ENCODE measurements around the gene MFAP3. TPM values are rescaled to one million over a fixed set of nuclear protein-coding genes. Genes with fewer than 3 reads are reported as not detected.
A peak's percentile ranks its signal among the peaks of the same experiment; 100 is the strongest.
"Not testable (repeated sequence)": the region's sequence is repeated elsewhere in the genome, so short reads cannot be mapped to it uniquely, and the experiment has no call there.

The MFAP3 gene
- total and polyA plus RNA-seq, 7 donors, result 8.2 to 45.5 (median 23.0) TPM

GRCh38 chr5:154060606-154061005 lies 21.8 kb downstream of the MFAP3 start:
- H3K4me1 ChIP-seq, result peaks cover 12% of the 10 kb centered on the region
- intact Hi-C loops (cut with DNase I), result no loop called here
- H3K9me3 ChIP-seq, result no peaks in the 10 kb centered on the region
- H3K36me3 ChIP-seq (ENCODE audit: insufficient read depth in 1 of 2, low read depth in 1 of 2), result no peaks in the 10 kb centered on the region
- ATAC-seq (no peak), DNase-seq (no peak)
- H3K27me3 ChIP-seq (ENCODE audit: insufficient read depth in 3 of 3, low read length in 2 of 3), result no peaks in the 10 kb centered on the region
- TF ChIP-seq CTCF (IDR thresholded peaks at IDR 0.05), result no peak
- no peak overlapping the region for H3K27ac ChIP-seq
- 88 to 94% (median 89%) methylated on average over 3 of the region's 3 CpGs for WGBS, 3 donors
- H3K4me3 ChIP-seq, result no peak overlapping the region

- TF ChIP-seq CTCF (IDR thresholded peaks at IDR 0.05), result no peak
- Histone ChIP-seq H3K9me3 (no peaks in the 10 kb centered on the region), H3K4me3 (no peak overlapping the region), H3K27ac (no peak overlapping the region), H3K36me3 (ENCODE audit: insufficient read depth in 1 of 2, low read depth in 1 of 2) (no peaks in the 10 kb centered on the region), H3K27me3 (ENCODE audit: insufficient read depth in 3 of 3, low read length in 2 of 3) (no peaks in the 10 kb centered on the region), H3K4me1 (peaks cover 7% of the 10 kb centered on the region)
- no peak for ATAC-seq
- intact Hi-C loops (cut with DNase I), result no loop called here
- no peak for DNase-seq
Observed at GRCh38 chr5:154063372-154063771, 24.6 kb downstream of the MFAP3 start.

- no peak for TF ChIP-seq CTCF (IDR thresholded peaks at IDR 0.05)
- Histone ChIP-seq H3K4me3 (no peak overlapping the region), H3K27ac (no peak overlapping the region), H3K4me1 (no peaks in the 10 kb centered on the region), H3K9me3 (no peaks in the 10 kb centered on the region), H3K36me3 (ENCODE audit: insufficient read depth in 1 of 2, low read depth in 1 of 2) (no peaks in the 10 kb centered on the region), H3K27me3 (ENCODE audit: insufficient read depth in 3 of 3, low read length in 2 of 3) (no peaks in the 10 kb centered on the region)
- DNase-seq (no peak), ATAC-seq (no peak)
- intact Hi-C loops (cut with DNase I), result no loop called here
Observed at GRCh38 chr5:154065971-154066370, 27.2 kb downstream of the MFAP3 start.

- not testable (repeated sequence) for DNase-seq; H3K36me3 ChIP-seq (ENCODE audit: insufficient read depth in 1 of 2, low read depth in 1 of 2); H3K4me3 ChIP-seq; H3K9me3 ChIP-seq; ATAC-seq; H3K27ac ChIP-seq; H3K27me3 ChIP-seq (ENCODE audit: insufficient read depth in 3 of 3, low read length in 2 of 3); H3K4me1 ChIP-seq
- WGBS, 3 donors, result 90 to 91% (median 90%) methylated on average over 5 of the region's 5 CpGs
- intact Hi-C loops (cut with DNase I), result loop anchor here in 1 of 2 donors (5.0 kb wide), 1 partner anchor 112 kb away; no protein-coding TSS in a partner anchor
Observed at GRCh38 chr5:154069854-154070253, 31.1 kb downstream of the MFAP3 start.

GRCh38 chr5:154071799-154072413 lies 33.1 kb downstream of the MFAP3 start:
- no peak for TF ChIP-seq CTCF (IDR thresholded peaks at IDR 0.05)
- Histone ChIP-seq H3K4me1 (peaks cover 3% of the 10 kb centered on the region), H3K36me3 (ENCODE audit: insufficient read depth in 1 of 2, low read depth in 1 of 2) (no peaks in the 10 kb centered on the region), H3K27me3 (ENCODE audit: insufficient read depth in 3 of 3, low read length in 2 of 3) (no peaks in the 10 kb centered on the region), H3K4me3 (no peak overlapping the region), H3K27ac (no peak overlapping the region), H3K9me3 (no peaks in the 10 kb centered on the region)
- ATAC-seq (peak in 1 of 4 donors; percentile 13), DNase-seq (no peak)
- intact Hi-C loops (cut with DNase I), result loop anchor here (1.0 to 5.0 kb wide), 4 partner anchors 109 to 333 kb away; no protein-coding TSS in a partner anchor
- 73 to 76% (median 75%) methylated on average over 2 of the region's 2 CpGs for WGBS, 3 donors
